RPMI7951 (cell line): ENCODE data around the gene KCNMA1. TPM values are rescaled to one million over a fixed set of nuclear protein-coding genes. Genes with fewer than 3 reads are reported as not detected.
"Not testable (repeated sequence)": the region's sequence is repeated elsewhere in the genome, so short reads cannot be mapped to it uniquely, and the experiment has no call there.

ENCODE experiments used
- DNase-seq: peaks from one replicate; pipeline ENCODE4 v3.0.0-alpha.2; 2012; ENCODE audit warnings: low read depth
- total RNA-seq: library from RNA; depleted of rRNA; stranded (reverse); fragments of >200 nt; shearing (Covaris generic); gene quantifications from 2 replicates; pipeline ENCODE4 v1.2.3, GENCODE V29; 2014

KCNMA1 gene
- total RNA-seq, 1 experiment from 2014 or later, result 47.7 TPM

GRCh38 chr10:77419979-77420378 is 217.6 kb downstream of the KCNMA1 start:
- DNase-seq, result no peak

- no peak for DNase-seq
Measured at GRCh38 chr10:77419056-77419455, 218.6 kb downstream of the KCNMA1 start.

GRCh38 chr10:77417806-77418640 is 219.6 kb downstream of the KCNMA1 start:
- DNase-seq, result no peak

GRCh38 chr10:77417359-77417758 is 220.2 kb downstream of the KCNMA1 start:
- no peak for DNase-seq

DNA sequence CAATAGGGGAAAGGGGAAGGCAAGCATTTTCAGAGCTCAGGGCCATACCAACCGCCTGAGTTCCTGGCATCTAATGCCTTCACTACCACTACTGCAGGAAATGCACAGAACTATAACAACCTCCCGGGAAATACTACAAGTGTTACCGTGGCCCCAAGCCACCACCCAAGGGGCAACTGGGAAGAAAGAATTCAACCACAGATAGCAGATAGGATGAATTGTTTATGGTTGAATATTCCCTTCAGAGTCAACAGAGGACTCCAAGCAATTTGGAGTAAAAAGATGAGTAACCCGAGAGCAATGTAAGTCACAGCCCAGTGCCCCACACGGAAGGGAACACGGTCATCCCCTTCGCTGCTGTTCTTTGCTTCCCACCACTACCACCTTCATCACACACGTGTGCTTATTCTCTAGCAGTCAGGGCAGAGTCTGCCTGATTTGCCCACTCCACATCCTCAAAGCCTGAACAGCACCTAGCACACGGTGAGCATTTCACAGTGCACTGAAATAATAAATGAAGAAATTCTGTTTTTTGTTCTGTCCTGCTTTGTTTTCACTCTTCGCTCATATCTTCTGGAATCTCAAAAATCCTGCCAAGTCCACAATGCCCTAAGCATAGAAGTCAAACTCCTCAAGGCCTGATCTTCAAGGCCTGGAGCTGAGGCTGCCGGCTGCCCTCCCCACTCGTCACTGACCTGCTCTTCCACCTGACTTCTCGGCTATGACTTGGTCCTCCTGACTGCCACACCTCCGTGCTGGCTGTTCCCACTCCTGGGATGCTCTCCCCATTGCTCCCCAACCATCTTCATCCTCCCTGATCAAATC is 221.1 kb downstream of the KCNMA1 start:
- peak; percentile 96 for DNase-seq

- no peak for DNase-seq
Measured at GRCh38 chr10:77415313-77415960, 222.2 kb downstream of the KCNMA1 start.

- DNase-seq, result no peak
Measured at GRCh38 chr10:77413231-77413630, 224.4 kb downstream of the KCNMA1 start.

DNA sequence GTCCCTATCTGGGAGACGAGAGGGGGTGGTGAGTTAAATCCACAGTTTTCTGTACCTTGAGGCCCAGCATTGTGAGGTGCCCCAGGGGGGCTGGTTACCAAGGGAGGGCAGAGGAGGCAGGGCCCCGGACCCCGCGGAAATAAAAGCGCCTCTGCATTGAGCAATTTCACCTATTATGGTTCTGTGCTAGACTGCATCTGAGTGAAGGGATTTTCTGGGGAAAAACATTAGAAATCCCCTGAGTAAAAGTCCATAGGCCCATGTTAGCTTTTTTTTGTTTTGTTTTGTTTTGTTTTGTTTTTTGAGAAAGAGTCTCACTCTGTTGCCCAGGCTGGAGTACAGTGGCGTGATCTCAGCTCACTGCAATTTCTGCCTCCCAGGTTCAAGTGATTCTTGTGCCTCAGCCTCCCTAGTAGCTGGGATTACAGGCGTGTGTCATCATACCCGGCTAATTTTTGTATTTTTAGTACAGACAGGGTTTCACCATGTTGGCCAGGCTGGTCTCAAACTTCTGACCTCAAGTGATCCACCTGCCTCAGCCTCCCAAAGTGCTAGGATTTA is 225.0 kb downstream of the KCNMA1 start:
- DNase-seq, result not testable (repeated sequence)

- no peak for DNase-seq
Measured at GRCh38 chr10:77411805-77412204, 225.8 kb downstream of the KCNMA1 start.

DNA sequence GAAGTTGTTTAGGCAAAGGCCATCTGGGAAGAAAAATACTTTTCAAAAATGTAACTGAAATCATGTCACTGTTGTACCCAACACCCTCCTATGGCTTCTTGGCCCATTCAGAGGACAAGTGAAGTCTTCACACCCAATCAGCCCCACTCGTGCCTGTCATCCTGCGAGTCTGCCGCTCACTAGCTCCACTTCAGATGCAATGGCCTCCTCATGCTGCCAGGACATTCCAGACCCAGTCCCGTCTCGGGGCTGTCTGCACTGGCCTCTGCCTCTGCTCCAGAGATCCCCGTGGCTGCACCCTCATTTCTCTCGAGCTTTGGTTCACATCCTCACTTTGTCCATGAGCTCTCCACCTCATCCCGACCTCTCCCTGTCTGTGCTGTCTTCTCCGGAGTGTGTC is 227.1 kb downstream of the KCNMA1 start:
- no peak for DNase-seq

DNA sequence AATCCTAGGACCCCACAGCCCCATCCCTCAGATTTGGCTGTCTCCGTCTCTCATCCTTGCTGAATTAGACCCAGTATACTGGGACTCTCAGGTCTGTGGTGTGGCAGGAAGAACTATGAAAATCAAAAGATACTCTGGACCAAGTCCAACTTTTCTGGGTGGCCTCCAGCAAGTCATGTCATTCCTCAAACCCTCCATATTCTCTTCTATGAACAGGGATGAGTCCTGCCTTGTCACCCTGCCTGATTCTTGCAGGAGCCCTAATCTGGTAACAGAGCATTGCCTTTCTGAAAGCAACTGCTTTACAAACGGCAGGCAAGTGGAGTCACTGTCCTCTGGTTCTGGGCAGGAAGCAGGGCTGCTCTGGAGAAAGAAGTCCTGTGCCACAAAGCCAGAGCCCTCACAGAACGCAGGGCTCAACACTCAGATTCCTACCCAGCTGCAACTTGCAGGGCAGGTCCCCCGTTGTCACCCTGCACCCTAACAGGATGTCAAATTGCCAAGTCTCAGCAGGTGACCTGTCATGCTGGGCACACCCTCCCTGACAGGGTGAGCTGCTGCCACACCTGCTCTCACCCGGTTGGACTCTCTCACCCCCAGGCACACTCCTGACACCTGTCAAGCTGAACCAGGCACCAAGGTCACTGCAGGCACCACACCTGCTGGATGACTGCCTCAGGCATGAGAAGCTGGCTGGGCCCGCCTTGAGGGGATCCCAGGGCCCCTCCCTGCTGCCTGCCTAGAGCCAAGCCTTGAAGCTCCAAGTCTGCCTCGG is 227.7 kb downstream of the KCNMA1 start:
- no peak for DNase-seq

- no peak for DNase-seq
Measured at GRCh38 chr10:77408259-77408658, 229.3 kb downstream of the KCNMA1 start.

GRCh38 chr10:77406764-77407430 is 230.7 kb downstream of the KCNMA1 start:
- peak; percentile 57 for DNase-seq

GRCh38 chr10:77405771-77406241 is 231.8 kb downstream of the KCNMA1 start:
- peak; percentile 86 for DNase-seq

- no peak for DNase-seq
Measured at GRCh38 chr10:77404810-77405209, 232.8 kb downstream of the KCNMA1 start.

GRCh38 chr10:77403761-77404160 is 233.8 kb downstream of the KCNMA1 start:
- no peak for DNase-seq

- DNase-seq, result no peak
Measured at GRCh38 chr10:77401683-77402082, 235.9 kb downstream of the KCNMA1 start.

GRCh38 chr10:77400033-77400432 is 237.6 kb downstream of the KCNMA1 start:
- no peak for DNase-seq

- no peak for DNase-seq
Measured at GRCh38 chr10:77398986-77399755, 238.4 kb downstream of the KCNMA1 start.

- no peak for DNase-seq
Measured at GRCh38 chr10:77398558-77398957, 239.1 kb downstream of the KCNMA1 start.
